K562 (cell line): Measurements from ENCODE around the gene TMEM43. TPM values are rescaled to one million over a fixed set of nuclear protein-coding genes. Genes with fewer than 3 reads are reported as not detected.
"Not testable (repeated sequence)": the region's sequence is repeated elsewhere in the genome, so short reads cannot be mapped to it uniquely, and the experiment has no call there.

Experiments
- ATAC-seq: fragments of 200-7000 bp; cut with Tn5 transposase; 3 replicates; pipeline ENCODE4 v1.9.1; 2020; ENCODE audit warnings: moderate library complexity
- BruUV-seq: library from RNA; stranded (reverse); fragments of 400-500 nt; replicated peaks from 2 replicates; lab custom pipeline; 2021; lab: Mats Ljungman, UMichigan
- CTCF ChIA-PET: fragments of 300-600 bp; formaldehyde crosslinking; extraction: SDS; loops from one replicate; lab custom pipeline; 2021; ENCODE audit warnings: low intra/inter-chr PET ratio; lab: Yijun Ruan, JAX
- POLR2A ChIA-PET: fragments of 300-600, 350-650 bp; sonication (Branson Sonifier 250); formaldehyde crosslinking; extraction: SDS; loops from one replicate; lab custom pipeline; 2021; ENCODE audit warnings: antibody characterized with exemption, inconsistent platforms; lab: Yijun Ruan, JAX
- DNase-seq, 4 experiments: peaks; one replicate each; pipeline versions ENCODE4 v3.0.0 to v3.0.0-alpha.2; 2011 to 2018; ENCODE audit warnings: low spot score in 3 of 4, mixed read lengths in 3 of 4; ENCODE audit errors: extremely low read depth in 1 of 4
- FAIRE-seq: peaks from 2 replicates; lab custom pipeline; 2011; peaks lifted over from hg19 to GRCh38; lab: Jason Lieb, UNC
- H2AFZ ChIP-seq: 2 replicates; pipeline ENCODE4 v1.6.0; 2011; ENCODE audit warnings: low read depth, low read length, control low read depth, inconsistent platforms
- H3K27ac ChIP-seq: fragments of 200-600 bp; 3 replicates; pipeline ENCODE4 v1.8.0; 2011; ENCODE audit warnings: low read depth, mild to moderate bottlenecking, control low read depth, inconsistent platforms, low read length, moderate library complexity, mixed read lengths; ENCODE audit errors: extremely low read depth
- H3K27me3 ChIP-seq, 2 experiments: fragments of 300-600 bp in 1 of 2; 2 replicates in 1 of 2; 3 replicates in 1 of 2; pipeline versions ENCODE4 v1.6.0 to v1.8.0; 2011; ENCODE audit warnings: inconsistent platforms in 2 of 2, low read length in 2 of 2, mild to moderate bottlenecking in 1 of 2, mixed read lengths in 1 of 2, moderate library complexity in 1 of 2; ENCODE audit not compliant: control insufficient read depth in 2 of 2, insufficient read depth in 2 of 2
- H3K36me3 ChIP-seq: fragments of 300-600 bp; 3 replicates; pipeline ENCODE4 v1.8.0; 2011; ENCODE audit warnings: mild to moderate bottlenecking, low read length, inconsistent platforms; ENCODE audit not compliant: control insufficient read depth, insufficient read depth
- H3K4me1 ChIP-seq, 2 experiments: fragments of 200-600 bp in 1 of 2; replicated peaks in 1 of 2; 2 replicates in 1 of 2; 3 replicates in 1 of 2; pipeline versions ENCODE4 v1.5.1 to v1.8.0; 2011; ENCODE audit warnings: inconsistent platforms in 2 of 2, low read length in 2 of 2, mild to moderate bottlenecking in 1 of 2, mixed read lengths in 1 of 2, moderate library complexity in 1 of 2; ENCODE audit not compliant: control insufficient read depth in 2 of 2, insufficient read depth in 2 of 2
- H3K4me2 ChIP-seq: 2 replicates; pipeline ENCODE4 v1.6.1; 2011; ENCODE audit warnings: low read length, control low read depth, inconsistent platforms, mixed read lengths; ENCODE audit not compliant: insufficient read depth
- H3K4me3 ChIP-seq: fragments of 200-600 bp; sonication (generic), shearing (Covaris generic); 2 replicates; pipeline ENCODE4 v1.5.1; 2016; ENCODE audit warnings: control low read depth, inconsistent platforms
- H3K79me2 ChIP-seq: fragments of 200-600 bp; 3 replicates; pipeline ENCODE4 v1.8.0; 2011; ENCODE audit warnings: low read length, inconsistent platforms; ENCODE audit not compliant: control insufficient read depth, insufficient read depth
- H3K9ac ChIP-seq, 2 experiments: 2 replicates each; pipeline versions ENCODE4 v1.6.0 to v1.6.1; 2011; ENCODE audit warnings: low read depth in 2 of 2, low read length in 2 of 2, control low read depth in 1 of 2, inconsistent platforms in 1 of 2, mild to moderate bottlenecking in 1 of 2, mixed read lengths in 1 of 2; ENCODE audit not compliant: insufficient read depth in 1 of 2
- H3K9me1 ChIP-seq: one replicate; pipeline ENCODE4 v1.6.0; 2011; ENCODE audit warnings: inconsistent platforms, mild to moderate bottlenecking, low read length, moderate library complexity; ENCODE audit not compliant: control insufficient read depth, insufficient read depth
- H3K9me3 ChIP-seq: replicated peaks from 2 replicates; pipeline ENCODE4 v1.5.1; 2011; ENCODE audit warnings: low read depth, low read length, inconsistent platforms; ENCODE audit not compliant: control insufficient read depth, insufficient read depth
- H4K20me1 ChIP-seq: replicated peaks from 2 replicates; pipeline ENCODE4 v1.6.1; 2011; ENCODE audit warnings: low read length, inconsistent platforms, mixed read lengths; ENCODE audit not compliant: control insufficient read depth, insufficient read depth
- AFF1 ChIP-seq, 2 experiments: fragments of 450-650 bp; IDR thresholded peaks; 2 replicates each; pipeline ENCODE4 v1.6.1; 2018; ENCODE audit warnings: mild to moderate bottlenecking in 2 of 2, low read depth in 1 of 2; ENCODE audit not compliant: partially characterized antibody in 2 of 2
- WGBS: fragments of 100-300 bp; shearing (Covaris generic); methylation state at CpG from one replicate; pipeline ENCODE4 v1.1.6; 2016; ENCODE audit warnings: low coverage, mixed read lengths; ENCODE audit not compliant: insufficient coverage; ENCODE audit errors: missing lambda C conversion rate; 5-methylcytosine and 5-hydroxymethylcytosine counted together
- in situ Hi-C: fragments of 300-500 bp; cut with MboI; formaldehyde crosslinking; loops from 4 replicates; pipeline ENCODE4 v1.15.0; 2018; ENCODE audit warnings: inconsistent platforms, mixed read lengths
- intact Hi-C: fragments of 100-400 bp; cut with micrococcal nuclease; formaldehyde crosslinking; loops from 2 replicates; pipeline ENCODE4 v1.14.2; 2022
- polyA plus RNA-seq, 8 experiments: library from polyadenylated mRNA; depleted of rRNA in 4 of 8; stranded (reverse) in 5 of 8; unstranded in 3 of 8; fragments of >200 nt; fragmentation: Nextera tagmentation in 2 of 8; fragmentation: Illumina TruSeq in 1 of 8; extraction: Ambion mirVana in 2 of 8; extraction: Trizol in 1 of 8; gene quantifications; 2 replicates each; pipeline versions ENCODE4 v1.2.1 to v1.2.3, GENCODE V29; 2011 to 2014; ENCODE audit warnings: inconsistent platforms in 1 of 8, missing spikeins in 1 of 8
- total RNA-seq, 7 experiments: library from RNA; depleted of rRNA in 6 of 7; stranded (reverse); fragments of >200 nt in 6 of 7; fragmentation: Illumina TruSeq in 2 of 7; extraction: Trizol in 2 of 7; gene quantifications; 2 replicates each; pipeline versions ENCODE4 v1.2.1 to v1.2.3, GENCODE V29; 2011 to 2021; ENCODE audit warnings: low replicate concordance in 1 of 7

TMEM43 gene
- total and polyA plus RNA-seq, 9 of the 15 experiments (the other 6 are each of a cell fraction or from before 2014, with no cell fraction given): 16.7 to 46.1 (median 35.7) TPM

- CTCF ChIA-PET, POLR2A ChIA-PET: not testable (repeated sequence)
These were observed 49.6 kb upstream of the TMEM43 start for GRCh38 chr3:14075233-14075632.

More at GRCh38 chr3:14075233-14075632, 49.6 kb upstream of the TMEM43 start:
- H3K9ac ChIP-seq, H3K27ac ChIP-seq, H3K4me2 ChIP-seq, H3K36me3 ChIP-seq, H2AFZ ChIP-seq, H3K9me3 ChIP-seq, DNase-seq, BruUV-seq: not testable (repeated sequence)
- 0% methylated on average over 3 of the region's 3 CpGs for WGBS
- peak in 1 of 2 experiments; percentile 97 for TF ChIP-seq AFF1 (IDR thresholded peaks at IDR 0.05; ENCODE audit: low read depth in 1 of 2, partially characterized antibody in 2 of 2)
- TF ChIP-seq, all 486 proteins: peak for 1; not testable (repeated sequence) for 485
- H3K4me3 ChIP-seq, in situ Hi-C loops, H3K9me1 ChIP-seq, H3K4me1 ChIP-seq, H3K79me2 ChIP-seq, H4K20me1 ChIP-seq, intact Hi-C loops, ATAC-seq, H3K27me3 ChIP-seq, FAIRE-seq: not testable (repeated sequence)
